ENCODE measurements around the gene LOXL3. TPM values are rescaled to one million over a fixed set of nuclear protein-coding genes. Genes with fewer than 3 reads are reported as not detected.

Gene LOXL3
- total and polyA plus RNA-seq, 2 of the 8 experiments (the other 6 are each of a cell fraction or from before 2014, with no cell fraction given) = 22.4 to 27.2 TPM

- no peak for TF ChIP-seq USF2 (IDR thresholded peaks at IDR 0.05; ENCODE audit: low read length)
- TF ChIP-seq POLR2AphosphoS5 (IDR thresholded peaks at IDR 0.05; ENCODE audit: low read depth, low read length) = peak; percentile 73; the same call in 1 of the 2 replicates
- no peak for TF ChIP-seq EP300 (IDR thresholded peaks at IDR 0.05; ENCODE audit: borderline replicate concordance in 1 of 2, low read depth in 2 of 2, low read length in 2 of 2)
- peak; percentile 81 to 95 (median 89) for TF ChIP-seq CTCF (IDR thresholded peaks at IDR 0.05; ENCODE audit: control extremely low read depth in 1 of 3, insufficient read depth in 1 of 3, low read depth in 1 of 3, low read length in 3 of 3)
- TF ChIP-seq BRCA1 (IDR thresholded peaks at IDR 0.05; ENCODE audit: low read depth, low read length) = no peak
- no peak for TF ChIP-seq JUND (IDR thresholded peaks at IDR 0.05; ENCODE audit: low read length)
- TF ChIP-seq KDM4A (IDR thresholded peaks at IDR 0.05; ENCODE audit: low read depth, low read length, severe bottlenecking) = peak; percentile 11
- TF ChIP-seq TBP (IDR thresholded peaks at IDR 0.05; ENCODE audit: low read depth, low read length) = peak; percentile 68
- TF ChIP-seq MAFK (IDR thresholded peaks at IDR 0.05; ENCODE audit: low read depth, low read length) = no peak
- no peak for TF ChIP-seq GTF2F1 (IDR thresholded peaks at IDR 0.05; ENCODE audit: borderline replicate concordance, low read depth, low read length)
- peak; percentile 99 for TF ChIP-seq YY1 (IDR thresholded peaks at IDR 0.05; ENCODE audit: low read depth, low read length)
- TF ChIP-seq POLR2A (IDR thresholded peaks at IDR 0.05; ENCODE audit: control extremely low read depth in 1 of 2, low read depth in 2 of 2, low read length in 2 of 2) = peak in 1 of 2 experiments; percentile 91; a peak in 2 of 3 replicates
- peak; percentile 94 for TF ChIP-seq KDM5A (IDR thresholded peaks at IDR 0.05; ENCODE audit: low read length)
- peak; percentile 47; the same call in 1 of the 2 replicates for TF ChIP-seq SP1 (IDR thresholded peaks at IDR 0.05; ENCODE audit: low read depth, low read length)
- peak; percentile 34 for TF ChIP-seq SAP30 (IDR thresholded peaks at IDR 0.05; ENCODE audit: insufficient read depth, insufficient replicate concordance, low read length)
- peak; percentile 44 for TF ChIP-seq SIX5 (IDR thresholded peaks at IDR 0.05; ENCODE audit: low read depth, low read length)
- peak; percentile 90 for TF ChIP-seq PHF8 (conservative IDR thresholded peaks at IDR 0.05; ENCODE audit: low read depth, low read length)
- peak; percentile 71 for TF ChIP-seq CREB1 (IDR thresholded peaks at IDR 0.05)
- no peak for TF ChIP-seq EZH2 (IDR thresholded peaks at IDR 0.05; ENCODE audit: low read depth, low read length, severe bottlenecking)
- TF ChIP-seq RNF2 (IDR thresholded peaks at IDR 0.05; ENCODE audit: borderline replicate concordance, low read depth, low read length, missing control alignments, poor library complexity, severe bottlenecking) = no peak
Measured at GRCh38 chr2:74482801-74483674, 70.7 kb downstream of the LOXL3 start, which contains the start of the genes CCDC142 and TTC31 (continued).
